Upper lobe of left lung (tissue), 6 donors: ENCODE measurements around the gene MOV10L1. TPM values are rescaled to one million over a fixed set of nuclear protein-coding genes. Genes with fewer than 3 reads are reported as not detected.

Experiments used
- ATAC-seq, 2 donors: fragments of 200-7000 bp; cut with Tn5 transposase; one replicate each; pipeline ENCODE4 v1.9.1; 2022; ENCODE audit warnings: mild to moderate bottlenecking in 2 of 2, moderate library complexity in 2 of 2; ENCODE audit not compliant: low FRiP score in 2 of 2
- DNase-seq, 2 donors: peaks; one replicate each; pipeline ENCODE4 v3.0.0-alpha.2; 2019 to 2020
- H3K27ac ChIP-seq, 4 donors: fragments of 200-600 bp; sonication (generic); one replicate each; pipeline ENCODE4 v1.5.1; 2016 to 2019
- H3K27me3 ChIP-seq, 4 donors: fragments of 200-600 bp; sonication (generic); one replicate each; pipeline ENCODE4 v1.5.1; 2017 to 2019
- H3K36me3 ChIP-seq, 4 donors: fragments of 200-600 bp; sonication (generic); one replicate each; pipeline ENCODE4 v1.5.1; 2016 to 2019
- H3K4me1 ChIP-seq, 4 donors: fragments of 200-600 bp; sonication (generic); one replicate each; pipeline ENCODE4 v1.5.1; 2018 to 2019
- H3K4me3 ChIP-seq, 4 donors: fragments of 200-600 bp; sonication (generic); one replicate each; pipeline ENCODE4 v1.5.1; 2017 to 2019; ENCODE audit warnings: mild to moderate bottlenecking in 2 of 4, moderate library complexity in 1 of 4
- H3K9me3 ChIP-seq, 4 donors: fragments of 200-600 bp; sonication (generic); one replicate each; pipeline ENCODE4 v1.5.1; 2018 to 2019
- CTCF ChIP-seq, 6 experiments: fragments of 450-650 bp in 4 of 6; fragments of 200-600 bp in 2 of 6; sonication (generic) in 2 of 6; IDR thresholded peaks; one replicate each; pipeline ENCODE4 v1.5.1; 2016 to 2019; ENCODE audit warnings: antibody characterized with exemption in 6 of 6
- EP300 ChIP-seq, 4 donors: sonication (generic); formaldehyde crosslinking; IDR thresholded peaks; one replicate each; pipeline ENCODE4 v1.5.1; 2017; ENCODE audit warnings: antibody characterized with exemption in 4 of 4, control low read depth in 2 of 4
- POLR2A ChIP-seq, 4 donors: fragments of 450-650 bp; IDR thresholded peaks; one replicate each; pipeline ENCODE4 v1.5.1; 2016 to 2017; ENCODE audit warnings: antibody characterized with exemption in 4 of 4, mild to moderate bottlenecking in 2 of 4
- POLR2AphosphoS5 ChIP-seq, 2 donors: sonication (generic); formaldehyde crosslinking; IDR thresholded peaks; one replicate each; pipeline ENCODE4 v1.5.1; 2017; ENCODE audit warnings: antibody characterized with exemption in 2 of 2
- whole genome bisulfite sequencing, 2 donors: methylation state at CpG; one replicate each; pipeline ENCODE4 v1.1.5; 2017 to 2018; 5-methylcytosine and 5-hydroxymethylcytosine counted together
- total RNA-seq, 6 donors: library from RNA; depleted of rRNA in 4 of 6; stranded (reverse); fragments of >200 nt in 4 of 6; gene quantifications; one replicate each; pipeline versions ENCODE4 v1.1.0 to v1.2.1, GENCODE V29; 2016 to 2021
- donor health status: DM: no; HTN: no; CAD: no; lungs with moderate emphysema.
- donor health status: DM: no; HTN: yes; CAD: no; lungs with severe emphysema.

The MOV10L1 gene
- total RNA-seq, 6 donors from 2014 or later: 0.47 to 3.1 (median 1.8) TPM; not detected in 1

DNA sequence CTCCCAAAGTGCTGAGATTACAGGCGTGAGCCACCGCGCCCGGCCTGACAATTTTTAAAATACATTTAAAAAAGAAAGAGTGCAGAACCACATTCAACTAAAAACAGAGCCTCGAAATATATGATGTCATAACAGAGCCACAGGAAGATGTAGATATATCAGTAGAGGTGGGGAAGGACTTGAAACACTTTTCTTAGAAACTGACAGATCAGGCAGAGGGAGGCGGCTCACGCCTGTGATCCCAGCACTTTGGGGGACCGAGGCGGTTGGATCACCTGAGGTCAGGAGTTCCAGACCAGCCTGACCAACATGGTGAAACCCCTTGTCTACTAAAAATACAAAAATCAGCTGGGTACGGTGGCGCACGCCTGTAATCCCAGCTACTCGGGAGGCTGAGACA, 11.6 kb upstream of the MOV10L1 start:
- Histone ChIP-seq H3K4me1 (no peaks in the 10 kb centered on the region), H3K27ac (no peak overlapping the region), H3K36me3 (no peaks in the 10 kb centered on the region), H3K27me3 (no peaks in the 10 kb centered on the region), H3K4me3 (no peak overlapping the region), H3K9me3 (no peaks in the 10 kb centered on the region)
- DNase-seq (no peak), ATAC-seq (no peak)
- TF ChIP-seq CTCF (IDR thresholded peaks at IDR 0.05): no peak
- no peak for TF ChIP-seq POLR2A (IDR thresholded peaks at IDR 0.05)
- no peak for TF ChIP-seq EP300 (IDR thresholded peaks at IDR 0.05)
- TF ChIP-seq POLR2AphosphoS5 (IDR thresholded peaks at IDR 0.05): no peak
- 96% methylated on average over 13 of the region's 13 CpGs for WGBS, 2 donors

- ATAC-seq: no peak
- H3K36me3 ChIP-seq: no peaks in the 10 kb centered on the region
- no peaks in the 10 kb centered on the region for H3K27me3 ChIP-seq
- TF ChIP-seq POLR2AphosphoS5 (IDR thresholded peaks at IDR 0.05): no peak
- TF ChIP-seq POLR2A (IDR thresholded peaks at IDR 0.05): no peak
- no peak for TF ChIP-seq CTCF (IDR thresholded peaks at IDR 0.05)
- no peak for TF ChIP-seq EP300 (IDR thresholded peaks at IDR 0.05)
- WGBS, 2 donors: 81 to 82% methylated on average over 9 of the region's 9 CpGs
- no peaks in the 10 kb centered on the region for H3K9me3 ChIP-seq
- no peak for DNase-seq
- no peak overlapping the region for H3K4me3 ChIP-seq
- H3K4me1 ChIP-seq: no peaks in the 10 kb centered on the region
- H3K27ac ChIP-seq: peak overlapping the region in 1 of 4 donors; percentile 67
Measured at GRCh38 chr22:50078761-50079160, 11.0 kb upstream of the MOV10L1 start.

GRCh38 chr22:50080077-50080465, 9.7 kb upstream of the MOV10L1 start:
- no peak for DNase-seq
- 81 to 83% methylated on average over 12 to 13 of the region's 13 CpGs for WGBS, 2 donors
- ATAC-seq: no peak
- Histone ChIP-seq H3K27ac (no peak overlapping the region), H3K9me3 (no peaks in the 10 kb centered on the region), H3K27me3 (no peaks in the 10 kb centered on the region), H3K4me1 (peaks cover 0 to 10% (median 0%) of the 10 kb centered on the region in 4 donors), H3K36me3 (no peaks in the 10 kb centered on the region), H3K4me3 (no peak overlapping the region)
- TF ChIP-seq POLR2AphosphoS5 (IDR thresholded peaks at IDR 0.05) (no peak), EP300 (IDR thresholded peaks at IDR 0.05) (no peak), CTCF (IDR thresholded peaks at IDR 0.05) (no peak), POLR2A (IDR thresholded peaks at IDR 0.05) (no peak)

DNA sequence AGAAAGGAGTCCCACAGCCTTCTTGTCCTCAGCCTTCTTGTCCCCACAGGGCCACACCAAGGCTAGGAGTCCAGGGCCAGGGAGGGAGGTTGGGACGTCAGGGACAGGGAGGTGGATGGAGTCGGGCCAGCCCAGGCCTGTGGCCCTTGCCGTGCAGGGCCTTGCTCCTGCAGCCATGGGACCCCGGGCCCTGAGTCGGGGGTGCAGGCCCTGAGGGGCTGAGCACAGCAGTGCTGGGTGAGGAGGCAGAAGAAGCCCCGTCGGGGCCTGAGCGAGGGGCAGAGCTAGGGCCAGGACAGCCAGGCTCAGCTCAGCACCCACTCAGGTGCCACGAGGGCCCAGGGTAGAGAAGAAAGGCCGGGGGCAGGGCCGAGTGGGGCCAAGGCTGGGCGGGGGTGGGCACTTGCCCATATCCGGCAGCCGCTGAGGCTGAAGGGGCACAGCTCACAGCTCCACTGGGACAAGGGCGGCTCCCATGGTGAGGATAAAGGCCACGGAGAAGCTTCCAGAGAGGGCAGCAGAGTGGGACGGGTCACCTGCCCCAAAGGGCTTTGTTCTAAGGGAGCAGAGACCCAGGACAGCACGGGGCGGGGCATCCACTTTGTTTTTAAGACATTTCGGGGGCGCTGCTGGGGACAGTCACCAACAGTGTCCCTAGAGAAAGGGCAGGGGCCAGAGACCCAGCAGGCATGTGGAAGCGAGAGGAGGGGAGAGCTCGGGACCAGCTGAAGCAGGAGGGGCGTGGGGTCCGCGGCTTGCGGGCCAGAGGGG, 8.2 kb upstream of the MOV10L1 start:
- DNase-seq (peak in 1 of 2 donors; percentile 65), ATAC-seq (no peak)
- Histone ChIP-seq H3K4me3 (no peak overlapping the region), H3K36me3 (no peaks in the 10 kb centered on the region), H3K4me1 (peaks cover 0 to 10% (median 0%) of the 10 kb centered on the region in 4 donors), H3K27me3 (no peaks in the 10 kb centered on the region), H3K9me3 (no peaks in the 10 kb centered on the region), H3K27ac (no peak overlapping the region)
- TF ChIP-seq EP300 (IDR thresholded peaks at IDR 0.05) (no peak), CTCF (IDR thresholded peaks at IDR 0.05) (no peak), POLR2AphosphoS5 (IDR thresholded peaks at IDR 0.05) (no peak), POLR2A (IDR thresholded peaks at IDR 0.05) (no peak)
- WGBS, 2 donors: 89% methylated on average over 20 to 23 of the region's 27 CpGs
